ENCODE results near the gene HLX. TPM values are rescaled to one million over a fixed set of nuclear protein-coding genes. Genes with fewer than 3 reads are reported as not detected.

HLX gene
- total and polyA plus RNA-seq, 7 experiments from 2014 or later = 0.27 to 11.0 (median 2.1) TPM; not detected in 3

- peaks cover 0 to 11% (median 5%) of the 10 kb centered on the region in 7 donors for H3K4me1 Mint-ChIP-seq
- Histone ChIP-seq H3K4me1 (ENCODE audit: control insufficient read depth in 2 of 2, insufficient read depth in 2 of 2, low read length in 2 of 2) (no peaks in the 10 kb centered on the region), H3K4me3 (ENCODE audit: low read length) (no peak overlapping the region), H3K27me3 (ENCODE audit: control insufficient read depth in 2 of 2, insufficient read depth in 2 of 2, low read length in 2 of 2) (no peaks in the 10 kb centered on the region), H3K36me3 (ENCODE audit: control insufficient read depth in 2 of 3, insufficient read depth in 3 of 3, low read length in 3 of 3) (no peaks in the 10 kb centered on the region), H3K27ac (ENCODE audit: low read depth, low read length) (no peak overlapping the region), H3K9me3 (ENCODE audit: control insufficient read depth in 2 of 3, low read length in 3 of 3) (no peaks in the 10 kb centered on the region)
- ATAC-seq (no peak), DNase-seq (no peak)
- H3K27me3 Mint-ChIP-seq = peaks cover 85 to 96% (median 89%) of the 10 kb centered on the region in 5 donors
- H3K4me3 Mint-ChIP-seq = no peak overlapping the region
- CTCF ChIA-PET = no interaction called here
- H3K27ac Mint-ChIP-seq = no peak overlapping the region
- intact Hi-C loops (cut with micrococcal nuclease) = no loop called here
- POLR2A ChIA-PET = no interaction called here
- H3K9me3 Mint-ChIP-seq = peaks cover 0 to 22% (median 3%) of the 10 kb centered on the region in 11 donors
- H3K36me3 Mint-ChIP-seq = peaks cover 0 to under 1% (median 0%) of the 10 kb centered on the region in 5 donors
These were observed 11.4 kb downstream of the HLX start for GRCh38 chr1:220890602-220891001.

DNA sequence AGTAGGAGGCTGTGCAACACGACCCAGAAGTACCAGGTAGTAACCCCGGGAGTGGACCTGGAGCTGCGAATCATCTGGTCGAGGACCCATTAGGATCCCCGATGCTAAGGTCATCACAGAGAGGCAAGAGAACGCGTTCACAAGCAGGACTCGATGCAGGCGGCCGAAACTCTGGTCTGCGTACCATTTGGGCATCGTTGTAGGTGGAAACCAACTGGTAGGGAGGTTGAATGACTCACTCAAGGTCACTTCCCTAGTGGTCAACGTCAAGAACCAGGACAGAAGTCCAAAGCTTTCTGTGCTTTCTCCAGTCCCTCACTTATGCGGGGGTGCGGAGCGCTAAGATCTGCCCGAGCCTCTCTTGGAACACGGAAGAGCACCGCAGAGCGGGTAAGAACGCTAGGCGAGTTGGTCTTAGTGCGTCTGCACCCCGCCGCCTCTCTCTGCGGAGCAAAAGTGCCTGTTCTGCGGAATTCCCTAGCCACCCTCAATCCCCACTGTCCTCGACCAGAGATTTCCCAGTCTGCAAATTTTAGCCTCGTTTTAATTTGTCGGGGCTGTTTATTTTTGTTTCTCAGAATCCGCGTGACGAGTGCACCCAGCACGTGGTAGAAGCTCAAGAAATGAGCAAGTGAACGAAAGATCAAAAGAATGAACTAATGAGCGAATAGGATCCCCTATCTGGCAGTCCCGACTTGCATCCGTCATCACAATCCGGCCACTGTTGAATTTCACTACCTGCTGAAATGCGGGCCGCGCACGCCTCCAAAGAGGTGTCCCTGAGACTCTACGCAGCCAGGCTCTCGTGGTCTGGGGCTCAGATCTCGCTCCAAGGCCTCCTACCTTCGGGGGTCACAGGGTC, 12.2 kb downstream of the HLX start:
- no peak overlapping the region for H3K4me3 Mint-ChIP-seq
- H3K4me1 Mint-ChIP-seq = peaks cover 0 to 11% (median 5%) of the 10 kb centered on the region in 7 donors
- no peak overlapping the region for H3K4me3 ChIP-seq (ENCODE audit: low read length)
- no peaks in the 10 kb centered on the region for H3K27me3 ChIP-seq (ENCODE audit: control insufficient read depth in 2 of 2, insufficient read depth in 2 of 2, low read length in 2 of 2)
- ATAC-seq = peak; percentile 22
- ChIA-PET CTCF (no interaction called here), POLR2A (no interaction called here)
- H3K27ac Mint-ChIP-seq = no peak overlapping the region
- peaks cover 81 to 96% (median 88%) of the 10 kb centered on the region in 5 donors for H3K27me3 Mint-ChIP-seq
- peaks cover 0 to 22% (median 6%) of the 10 kb centered on the region in 11 donors for H3K9me3 Mint-ChIP-seq
- no peaks in the 10 kb centered on the region for H3K9me3 ChIP-seq (ENCODE audit: control insufficient read depth in 2 of 3, low read length in 3 of 3)
- intact Hi-C loops (cut with micrococcal nuclease) = loop anchor here in 1 of 2 donors (2.0 kb wide), 1 partner anchor 15 kb away; no protein-coding TSS in a partner anchor
- H3K4me1 ChIP-seq (ENCODE audit: control insufficient read depth in 2 of 2, insufficient read depth in 2 of 2, low read length in 2 of 2) = no peaks in the 10 kb centered on the region
- no peaks in the 10 kb centered on the region for H3K36me3 ChIP-seq (ENCODE audit: control insufficient read depth in 2 of 3, insufficient read depth in 3 of 3, low read length in 3 of 3)
- H3K36me3 Mint-ChIP-seq = peaks cover 0 to 3% (median 0%) of the 10 kb centered on the region in 5 donors
- no peak overlapping the region for H3K27ac ChIP-seq (ENCODE audit: low read depth, low read length)
- no peak for DNase-seq

DNA sequence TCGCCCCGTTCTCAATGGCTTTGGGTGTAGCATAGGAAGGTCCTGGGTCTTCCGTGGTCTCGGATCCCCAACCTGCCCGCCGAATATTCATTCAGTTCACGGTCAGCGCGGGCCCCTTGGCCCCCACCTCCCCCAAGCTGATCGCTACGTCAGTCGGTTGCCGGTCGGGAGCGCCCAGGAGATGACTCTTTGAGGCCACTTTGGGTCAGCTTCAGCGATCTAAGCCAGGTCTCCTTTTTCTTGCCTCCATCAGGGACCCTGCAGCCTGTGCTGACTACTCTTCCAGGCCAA, 12.8 kb downstream of the HLX start:
- Histone ChIP-seq H3K4me3 (ENCODE audit: low read length) (no peak overlapping the region), H3K4me1 (ENCODE audit: control insufficient read depth in 2 of 2, insufficient read depth in 2 of 2, low read length in 2 of 2) (no peaks in the 10 kb centered on the region), H3K36me3 (ENCODE audit: control insufficient read depth in 2 of 3, insufficient read depth in 3 of 3, low read length in 3 of 3) (no peaks in the 10 kb centered on the region), H3K27me3 (ENCODE audit: control insufficient read depth in 2 of 2, insufficient read depth in 2 of 2, low read length in 2 of 2) (no peaks in the 10 kb centered on the region), H3K9me3 (ENCODE audit: control insufficient read depth in 2 of 3, low read length in 3 of 3) (no peaks in the 10 kb centered on the region), H3K27ac (ENCODE audit: low read depth, low read length) (no peak overlapping the region)
- peaks cover 76 to 97% (median 86%) of the 10 kb centered on the region in 5 donors for H3K27me3 Mint-ChIP-seq
- intact Hi-C loops (cut with micrococcal nuclease) = loop anchor here in 1 of 2 donors (2.0 kb wide), 1 partner anchor 15 kb away; no protein-coding TSS in a partner anchor
- DNase-seq (no peak), ATAC-seq (no peak)
- no peak overlapping the region for H3K27ac Mint-ChIP-seq
- no peak overlapping the region for H3K4me3 Mint-ChIP-seq
- ChIA-PET CTCF (no interaction called here), POLR2A (no interaction called here)
- H3K36me3 Mint-ChIP-seq = peaks cover 0 to 3% (median 0%) of the 10 kb centered on the region in 5 donors
- peaks cover 0 to 11% (median 5%) of the 10 kb centered on the region in 7 donors for H3K4me1 Mint-ChIP-seq
- peaks cover 0 to 26% (median 6%) of the 10 kb centered on the region in 11 donors for H3K9me3 Mint-ChIP-seq

- Mint-ChIP-seq H3K27ac (no peak overlapping the region), H3K4me1 (peaks cover 0 to 11% (median 5%) of the 10 kb centered on the region in 7 donors), H3K4me3 (peak overlapping the region in 1 of 10 donors; percentile 70), H3K9me3 (peaks cover 0 to 28% (median 6%) of the 10 kb centered on the region in 11 donors), H3K27me3 (peaks cover 66 to 92% (median 80%) of the 10 kb centered on the region in 5 donors), H3K36me3 (peaks cover 0 to 3% (median 0%) of the 10 kb centered on the region in 5 donors)
- ATAC-seq (no peak), DNase-seq (no peak)
- Histone ChIP-seq H3K4me3 (ENCODE audit: low read length) (no peak overlapping the region), H3K9me3 (ENCODE audit: control insufficient read depth in 2 of 3, low read length in 3 of 3) (no peaks in the 10 kb centered on the region), H3K27me3 (ENCODE audit: control insufficient read depth in 2 of 2, insufficient read depth in 2 of 2, low read length in 2 of 2) (no peaks in the 10 kb centered on the region), H3K4me1 (ENCODE audit: control insufficient read depth in 2 of 2, insufficient read depth in 2 of 2, low read length in 2 of 2) (no peaks in the 10 kb centered on the region), H3K27ac (ENCODE audit: low read depth, low read length) (no peak overlapping the region), H3K36me3 (ENCODE audit: control insufficient read depth in 2 of 3, insufficient read depth in 3 of 3, low read length in 3 of 3) (no peaks in the 10 kb centered on the region)
- intact Hi-C loops (cut with micrococcal nuclease) = loop anchor here in 1 of 2 donors (2.0 kb wide), 1 partner anchor 16 kb away; no protein-coding TSS in a partner anchor
- POLR2A ChIA-PET = no interaction called here
- CTCF ChIA-PET = no interaction called here
These were observed 13.9 kb downstream of the HLX start for GRCh38 chr1:220892997-220893700.

DNA sequence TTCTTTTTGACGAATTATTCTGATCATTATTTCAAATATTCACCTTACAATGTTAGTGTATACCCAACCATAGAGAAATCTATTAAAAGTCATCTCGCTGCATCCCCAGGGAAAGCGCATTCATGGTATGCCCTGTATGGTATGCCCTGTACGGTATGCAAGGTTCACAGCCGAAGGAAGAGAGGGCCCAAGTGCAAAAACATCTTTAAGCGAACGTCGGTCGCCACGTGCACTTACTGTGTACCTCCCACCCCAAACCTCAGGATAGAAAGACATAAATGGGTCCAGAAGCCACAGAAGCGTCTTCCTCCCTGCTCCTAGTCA, 14.4 kb downstream of the HLX start:
- Mint-ChIP-seq H3K9me3 (peaks cover 0 to 28% (median 6%) of the 10 kb centered on the region in 11 donors), H3K27ac (no peak overlapping the region), H3K4me1 (peaks cover 0 to 11% (median 5%) of the 10 kb centered on the region in 7 donors), H3K4me3 (peak overlapping the region in 3 of 10 donors; percentile 34 to 70 (median 36)), H3K27me3 (peaks cover 62 to 87% (median 75%) of the 10 kb centered on the region in 5 donors), H3K36me3 (peaks cover 0 to 3% (median 0%) of the 10 kb centered on the region in 5 donors)
- no peak overlapping the region for H3K27ac ChIP-seq (ENCODE audit: low read depth, low read length)
- CTCF ChIA-PET = no interaction called here
- no peaks in the 10 kb centered on the region for H3K4me1 ChIP-seq (ENCODE audit: control insufficient read depth in 2 of 2, insufficient read depth in 2 of 2, low read length in 2 of 2)
- POLR2A ChIA-PET = no interaction called here
- H3K27me3 ChIP-seq (ENCODE audit: control insufficient read depth in 2 of 2, insufficient read depth in 2 of 2, low read length in 2 of 2) = no peaks in the 10 kb centered on the region
- intact Hi-C loops (cut with micrococcal nuclease) = loop anchor here in 1 of 2 donors (2.0 kb wide), 1 partner anchor 17 kb away; no protein-coding TSS in a partner anchor
- H3K36me3 ChIP-seq (ENCODE audit: control insufficient read depth in 2 of 3, insufficient read depth in 3 of 3, low read length in 3 of 3) = no peaks in the 10 kb centered on the region
- no peak for DNase-seq
- H3K9me3 ChIP-seq (ENCODE audit: control insufficient read depth in 2 of 3, low read length in 3 of 3) = no peaks in the 10 kb centered on the region
- no peak overlapping the region for H3K4me3 ChIP-seq (ENCODE audit: low read length)
- peak; percentile 22 for ATAC-seq

DNA sequence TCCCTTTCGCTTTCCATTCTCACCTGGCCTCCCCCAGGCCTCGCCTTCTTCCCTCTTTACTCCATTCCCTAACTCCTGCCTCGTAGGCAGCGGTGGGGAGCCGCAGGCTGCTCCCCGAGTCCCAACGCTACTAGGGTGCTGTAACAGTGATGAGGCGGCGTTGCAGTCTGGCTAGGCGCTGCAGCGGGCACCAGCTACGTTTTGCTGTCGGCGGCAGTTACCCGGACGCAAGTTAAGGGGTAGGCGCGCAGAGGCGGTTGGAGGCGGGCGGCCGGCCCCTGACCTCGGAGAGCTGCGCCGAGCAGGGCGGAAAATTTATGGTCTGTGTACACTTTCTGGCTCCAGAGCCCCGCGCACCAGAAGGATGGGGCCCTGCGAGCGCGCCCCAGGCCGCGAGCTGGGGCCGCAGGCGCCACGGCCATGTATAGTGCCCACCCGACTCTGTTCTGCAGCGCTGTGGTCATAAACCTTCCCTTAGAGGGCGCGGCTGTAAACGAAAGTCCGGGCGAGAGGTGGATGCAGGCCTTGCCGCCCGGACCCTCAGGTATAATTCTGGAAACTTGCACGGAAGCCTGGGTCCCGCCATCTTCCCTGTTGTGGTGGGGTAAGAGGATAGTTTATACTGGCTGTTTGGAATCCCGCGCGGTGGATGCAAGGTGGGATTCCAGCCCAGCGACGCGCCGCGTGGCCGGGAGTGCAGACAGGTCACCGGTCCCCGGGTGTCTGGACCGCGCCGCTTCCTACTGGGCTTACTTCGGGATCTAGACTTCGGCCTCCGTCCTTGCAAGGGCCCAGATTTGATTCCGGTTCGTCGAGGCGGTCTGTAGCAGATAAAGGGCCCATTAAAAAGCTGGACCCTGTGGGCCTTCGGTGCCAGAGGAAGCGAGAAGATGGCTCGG, 15.0 kb downstream of the HLX start:
- Mint-ChIP-seq H3K36me3 (peaks cover 0 to 3% (median 0%) of the 10 kb centered on the region in 5 donors), H3K27me3 (peaks cover 56 to 83% (median 69%) of the 10 kb centered on the region in 5 donors), H3K9me3 (peaks cover 0 to 28% (median 6%) of the 10 kb centered on the region in 11 donors), H3K4me1 (peaks cover 0 to 11% (median 5%) of the 10 kb centered on the region in 7 donors), H3K27ac (no peak overlapping the region), H3K4me3 (peak overlapping the region in 4 of 10 donors; percentile 34 to 70 (median 40))
- no peaks in the 10 kb centered on the region for H3K4me1 ChIP-seq (ENCODE audit: control insufficient read depth in 2 of 2, insufficient read depth in 2 of 2, low read length in 2 of 2)
- H3K27me3 ChIP-seq (ENCODE audit: control insufficient read depth in 2 of 2, insufficient read depth in 2 of 2, low read length in 2 of 2) = no peaks in the 10 kb centered on the region
- ATAC-seq (peak; percentile 38), DNase-seq (no peak)
- H3K27ac ChIP-seq (ENCODE audit: low read depth, low read length) = no peak overlapping the region
- no peaks in the 10 kb centered on the region for H3K36me3 ChIP-seq (ENCODE audit: control insufficient read depth in 2 of 3, insufficient read depth in 3 of 3, low read length in 3 of 3)
- no peaks in the 10 kb centered on the region for H3K9me3 ChIP-seq (ENCODE audit: control insufficient read depth in 2 of 3, low read length in 3 of 3)
- intact Hi-C loops (cut with micrococcal nuclease) = no loop called here
- no peak overlapping the region for H3K4me3 ChIP-seq (ENCODE audit: low read length)
- CTCF ChIA-PET = no interaction called here
- POLR2A ChIA-PET = no interaction called here

Measured in naive thymus-derived CD4-positive, alpha-beta T cell (primary cell).